Astrocyte (in vitro differentiated cells and primary cell): ENCODE results near the gene TTLL5. TPM values are rescaled to one million over a fixed set of nuclear protein-coding genes. Genes with fewer than 3 reads are reported as not detected.

ENCODE experiments used
- DNase-seq: peaks from one replicate; pipeline ENCODE4 v3.0.0-alpha.2; 2010; ENCODE audit warnings: low read depth
- FAIRE-seq: peaks from 2 replicates; lab custom pipeline; 2011; peaks lifted over from hg19 to GRCh38; lab: Jason Lieb, UNC
- H2AFZ ChIP-seq: 2 replicates; pipeline ENCODE4 v1.6.0; 2012; ENCODE audit warnings: low read depth, low read length, inconsistent platforms
- H3K27ac ChIP-seq: 2 replicates; pipeline ENCODE4 v1.5.1; 2011; ENCODE audit warnings: low read depth, low read length, inconsistent platforms
- H3K27me3 ChIP-seq: 2 replicates; pipeline ENCODE4 v1.6.0; 2011; ENCODE audit warnings: low read length, inconsistent platforms; ENCODE audit not compliant: insufficient read depth
- H3K36me3 ChIP-seq: 2 replicates; pipeline ENCODE4 v1.5.1; 2011; ENCODE audit warnings: low read length, inconsistent platforms; ENCODE audit not compliant: insufficient read depth
- H3K4me1 ChIP-seq: 2 replicates; pipeline ENCODE4 v1.5.1; 2011; ENCODE audit warnings: low read length, inconsistent platforms; ENCODE audit not compliant: insufficient read depth
- H3K4me2 ChIP-seq: 2 replicates; pipeline ENCODE4 v1.6.0; 2012; ENCODE audit warnings: low read length, inconsistent platforms
- H3K4me3 ChIP-seq: 2 replicates; pipeline ENCODE4 v1.5.1; 2011; ENCODE audit warnings: low read depth, mild to moderate bottlenecking, low read length, inconsistent platforms; ENCODE audit not compliant: insufficient read depth
- H3K79me2 ChIP-seq: 2 replicates; pipeline ENCODE4 v1.6.0; 2012; ENCODE audit warnings: mild to moderate bottlenecking, low read length, inconsistent platforms; ENCODE audit not compliant: insufficient read depth
- H3K9ac ChIP-seq: 2 replicates; pipeline ENCODE4 v1.6.0; 2012; ENCODE audit warnings: mild to moderate bottlenecking, low read length, inconsistent platforms
- H3K9me3 ChIP-seq: 2 replicates; pipeline ENCODE4 v1.5.1; 2012; ENCODE audit warnings: low read depth, mild to moderate bottlenecking, low read length, inconsistent platforms; ENCODE audit not compliant: insufficient read depth
- H4K20me1 ChIP-seq: 2 replicates; pipeline ENCODE4 v1.6.0; 2012; ENCODE audit warnings: low read length, inconsistent platforms; ENCODE audit not compliant: insufficient read depth
- H3K27ac Mint-ChIP-seq: one replicate; pipeline ENCODE4 v1.8.0; 2021; ENCODE audit warnings: mild to moderate bottlenecking, mixed read lengths; ENCODE audit not compliant: unreplicated experiment
- H3K27me3 Mint-ChIP-seq: one replicate; pipeline ENCODE4 v1.8.0; 2021; ENCODE audit warnings: low read depth, mixed read lengths; ENCODE audit not compliant: unreplicated experiment
- H3K36me3 Mint-ChIP-seq: one replicate; pipeline ENCODE4 v1.8.0; 2021; ENCODE audit warnings: low read depth, mixed read lengths; ENCODE audit not compliant: unreplicated experiment
- H3K4me1 Mint-ChIP-seq: one replicate; pipeline ENCODE4 v1.8.0; 2021; ENCODE audit warnings: low read depth, mixed read lengths; ENCODE audit not compliant: unreplicated experiment
- H3K4me3 Mint-ChIP-seq: one replicate; pipeline ENCODE4 v1.8.0; 2021; ENCODE audit warnings: mild to moderate bottlenecking, moderate library complexity, mixed read lengths; ENCODE audit not compliant: unreplicated experiment
- H3K9me3 Mint-ChIP-seq: one replicate; pipeline ENCODE4 v1.8.0; 2021; ENCODE audit warnings: mild to moderate bottlenecking, mixed read lengths; ENCODE audit not compliant: unreplicated experiment
- EZH2 ChIP-seq: IDR thresholded peaks from 2 replicates; pipeline ENCODE4 v1.6.1; 2012; ENCODE audit warnings: mild to moderate bottlenecking, low read length, inconsistent platforms; ENCODE audit not compliant: insufficient read depth
- total RNA-seq: library from RNA; stranded (reverse); gene quantifications from 2 replicates; pipeline ENCODE4 v1.2.1, GENCODE V29; 2021
- TF ChIP-seq, protein P1 (sequence below): IDR thresholded peaks from 2 replicates; pipeline ENCODE4 v1.5.1; 2011; ENCODE audit warnings: low read depth, mild to moderate bottlenecking, inconsistent platforms, low read length, moderate library complexity; ENCODE audit not compliant: insufficient read depth

Gene TTLL5
- total RNA-seq, 1 donor from 2014 or later = 24.0 TPM

DNA sequence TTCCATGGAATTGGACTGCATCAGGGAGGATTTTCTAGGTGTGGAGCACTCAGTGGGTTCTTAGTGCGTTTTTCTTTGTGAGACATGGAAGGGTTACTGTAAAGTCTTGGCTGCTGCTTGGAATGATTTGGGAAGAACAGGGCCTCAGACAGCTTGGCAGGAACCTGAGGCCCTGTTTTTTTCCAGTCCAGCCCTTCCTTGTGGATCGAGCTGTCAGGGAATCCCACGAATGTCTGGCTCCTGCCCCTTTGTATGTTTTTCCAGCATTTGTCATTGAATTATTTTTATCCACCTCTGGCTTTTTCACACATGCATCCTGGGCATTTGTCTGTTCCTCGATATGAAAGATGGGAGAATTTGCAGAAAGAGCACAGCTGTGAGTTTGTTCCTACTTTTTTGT lies 162.3 kb downstream of the TTLL5 start:
- H3K4me3 ChIP-seq = no peak overlapping the region
- Mint-ChIP-seq H3K4me3 (peak overlapping the region; percentile 57), H3K27ac (peak overlapping the region; percentile 99), H3K4me1 (peaks cover 63% of the 10 kb centered on the region), H3K27me3 (no peaks in the 10 kb centered on the region), H3K36me3 (peaks cover 4% of the 10 kb centered on the region), H3K9me3 (no peaks in the 10 kb centered on the region)
- H2AFZ ChIP-seq = no peak overlapping the region
- no peak for TF ChIP-seq EZH2
- TF ChIP-seq, protein P1, sequence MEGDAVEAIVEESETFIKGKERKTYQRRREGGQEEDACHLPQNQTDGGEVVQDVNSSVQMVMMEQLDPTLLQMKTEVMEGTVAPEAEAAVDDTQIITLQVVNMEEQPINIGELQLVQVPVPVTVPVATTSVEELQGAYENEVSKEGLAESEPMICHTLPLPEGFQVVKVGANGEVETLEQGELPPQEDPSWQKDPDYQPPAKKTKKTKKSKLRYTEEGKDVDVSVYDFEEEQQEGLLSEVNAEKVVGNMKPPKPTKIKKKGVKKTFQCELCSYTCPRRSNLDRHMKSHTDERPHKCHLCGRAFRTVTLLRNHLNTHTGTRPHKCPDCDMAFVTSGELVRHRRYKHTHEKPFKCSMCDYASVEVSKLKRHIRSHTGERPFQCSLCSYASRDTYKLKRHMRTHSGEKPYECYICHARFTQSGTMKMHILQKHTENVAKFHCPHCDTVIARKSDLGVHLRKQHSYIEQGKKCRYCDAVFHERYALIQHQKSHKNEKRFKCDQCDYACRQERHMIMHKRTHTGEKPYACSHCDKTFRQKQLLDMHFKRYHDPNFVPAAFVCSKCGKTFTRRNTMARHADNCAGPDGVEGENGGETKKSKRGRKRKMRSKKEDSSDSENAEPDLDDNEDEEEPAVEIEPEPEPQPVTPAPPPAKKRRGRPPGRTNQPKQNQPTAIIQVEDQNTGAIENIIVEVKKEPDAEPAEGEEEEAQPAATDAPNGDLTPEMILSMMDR = no peak
- peaks cover 34% of the 10 kb centered on the region for H3K4me1 ChIP-seq
- no peaks in the 10 kb centered on the region for H4K20me1 ChIP-seq
- DNase-seq = peak; percentile 87
- peak overlapping the region; percentile 65 for H3K4me2 ChIP-seq
- peaks cover 4% of the 10 kb centered on the region for H3K36me3 ChIP-seq
- H3K9ac ChIP-seq = peak overlapping the region; percentile 57
- H3K27me3 ChIP-seq = no peaks in the 10 kb centered on the region
- peak overlapping the region; percentile 88 for H3K27ac ChIP-seq
- FAIRE-seq = no peak
- no peaks in the 10 kb centered on the region for H3K9me3 ChIP-seq
- no peaks in the 10 kb centered on the region for H3K79me2 ChIP-seq

DNA sequence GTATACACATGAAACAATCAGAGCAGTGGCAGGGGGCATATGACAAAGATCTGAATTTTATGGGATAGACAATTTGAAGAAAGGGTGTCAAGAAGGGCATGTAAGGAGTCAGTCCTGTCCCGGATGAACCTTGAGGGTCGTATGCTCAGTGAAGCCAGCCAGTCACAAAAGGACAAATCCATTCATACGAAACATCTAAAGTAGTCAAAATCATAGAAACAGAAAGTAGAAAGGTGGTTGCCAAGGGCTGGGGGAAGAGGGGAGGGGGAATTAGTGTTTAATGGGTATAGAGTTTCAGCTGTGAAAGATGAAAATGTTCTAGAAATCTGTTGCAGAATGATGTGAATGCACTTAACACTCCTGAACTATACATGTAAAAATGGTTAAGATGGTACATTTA lies 163.3 kb downstream of the TTLL5 start:
- H3K4me1 Mint-ChIP-seq = peaks cover 63% of the 10 kb centered on the region

DNA sequence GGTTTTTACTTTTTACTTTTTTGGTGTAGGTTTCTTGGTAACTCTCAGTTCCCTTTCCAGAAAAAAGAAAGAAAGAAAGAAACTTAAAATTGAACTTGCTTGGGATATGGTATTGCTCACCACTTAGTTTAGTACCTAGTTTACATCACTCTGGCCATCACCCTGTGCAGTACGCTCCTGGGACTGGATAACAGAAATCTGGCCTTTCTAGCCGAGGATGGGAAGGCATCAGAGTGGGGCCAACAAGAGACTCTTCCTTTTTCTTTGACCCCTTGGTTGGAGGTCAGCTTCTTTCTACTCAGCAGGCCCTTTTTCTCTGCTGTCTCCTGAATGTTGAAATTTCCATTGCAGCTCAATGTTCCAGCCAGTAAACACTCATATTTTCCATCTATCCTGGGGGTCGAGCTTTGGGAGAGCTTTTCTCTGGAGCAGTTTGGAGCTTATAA lies 164.1 kb downstream of the TTLL5 start:
- Histone ChIP-seq H3K36me3 (no peaks in the 10 kb centered on the region), H3K4me3 (no peak overlapping the region), H3K27ac (no peak overlapping the region), H3K4me2 (no peak overlapping the region), H4K20me1 (no peaks in the 10 kb centered on the region), H3K4me1 (peaks cover 34% of the 10 kb centered on the region), H3K27me3 (no peaks in the 10 kb centered on the region), H3K9me3 (no peaks in the 10 kb centered on the region), H3K9ac (no peak overlapping the region), H3K79me2 (no peaks in the 10 kb centered on the region), H2AFZ (no peak overlapping the region)
- H3K36me3 Mint-ChIP-seq = peaks cover 4% of the 10 kb centered on the region
- H3K4me1 Mint-ChIP-seq = peaks cover 67% of the 10 kb centered on the region
- no peaks in the 10 kb centered on the region for H3K9me3 Mint-ChIP-seq
- DNase-seq (no peak), FAIRE-seq (no peak)
- H3K4me3 Mint-ChIP-seq = no peak overlapping the region
- no peaks in the 10 kb centered on the region for H3K27me3 Mint-ChIP-seq
- peak overlapping the region; percentile 70 for H3K27ac Mint-ChIP-seq
- TF ChIP-seq, protein P1 = no peak
- no peak for TF ChIP-seq EZH2

More for the DNA sequence above, 163.3 kb downstream of the TTLL5 start:
- TF ChIP-seq, protein P1 = no peak
- no peak for TF ChIP-seq EZH2
- Histone ChIP-seq H3K79me2 (no peaks in the 10 kb centered on the region), H3K27me3 (no peaks in the 10 kb centered on the region), H2AFZ (no peak overlapping the region), H3K9me3 (no peaks in the 10 kb centered on the region), H3K27ac (no peak overlapping the region), H3K4me3 (no peak overlapping the region), H3K4me2 (no peak overlapping the region), H4K20me1 (no peaks in the 10 kb centered on the region), H3K9ac (no peak overlapping the region), H3K4me1 (peaks cover 34% of the 10 kb centered on the region), H3K36me3 (peaks cover 4% of the 10 kb centered on the region)
- Mint-ChIP-seq H3K27me3 (no peaks in the 10 kb centered on the region), H3K27ac (peak overlapping the region; percentile 48), H3K36me3 (peaks cover 4% of the 10 kb centered on the region), H3K9me3 (no peaks in the 10 kb centered on the region), H3K4me3 (no peak overlapping the region)
- FAIRE-seq (no peak), DNase-seq (no peak)
